HG03135 (cell line): ENCODE results near the gene KITLG.
"Not testable (repeated sequence)": the region's sequence is repeated elsewhere in the genome, so short reads cannot be mapped to it uniquely, and the experiment has no call there.

Experiments used
- ATAC-seq: cut with Tn5 transposase; IDR thresholded peaks from one replicate; pipeline ENCODE4 v1.9.1; 2021; ENCODE audit warnings: mild to moderate bottlenecking, moderate library complexity; ENCODE audit not compliant: unreplicated experiment

KITLG gene

GRCh38 chr12:88544991-88545980 lies 35.0 kb downstream of the KITLG start:
- ATAC-seq: no peak

- ATAC-seq: no peak
Observed at GRCh38 chr12:88539893-88540292, 40.4 kb downstream of the KITLG start.

DNA sequence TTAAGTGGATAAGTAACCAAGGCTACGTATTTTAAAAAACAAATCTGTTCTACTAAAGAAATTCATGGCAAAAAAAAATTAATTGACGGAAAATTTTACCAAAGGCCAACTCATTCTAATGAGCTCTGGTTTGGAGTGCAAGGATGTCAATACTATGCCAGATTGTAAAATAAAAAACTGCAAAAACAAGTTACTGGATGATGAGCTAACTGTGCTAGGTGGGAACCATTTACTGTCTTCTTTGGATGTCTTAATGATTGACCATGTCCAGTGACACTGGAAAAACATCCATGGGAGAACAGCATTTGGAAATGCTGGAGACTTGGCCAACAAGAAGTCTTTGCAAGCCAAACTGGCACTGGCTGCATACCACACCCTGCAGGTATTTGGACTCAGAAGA lies 41.6 kb downstream of the KITLG start:
- no peak for ATAC-seq

GRCh38 chr12:88538250-88538649 lies 42.0 kb downstream of the KITLG start:
- no peak for ATAC-seq

DNA sequence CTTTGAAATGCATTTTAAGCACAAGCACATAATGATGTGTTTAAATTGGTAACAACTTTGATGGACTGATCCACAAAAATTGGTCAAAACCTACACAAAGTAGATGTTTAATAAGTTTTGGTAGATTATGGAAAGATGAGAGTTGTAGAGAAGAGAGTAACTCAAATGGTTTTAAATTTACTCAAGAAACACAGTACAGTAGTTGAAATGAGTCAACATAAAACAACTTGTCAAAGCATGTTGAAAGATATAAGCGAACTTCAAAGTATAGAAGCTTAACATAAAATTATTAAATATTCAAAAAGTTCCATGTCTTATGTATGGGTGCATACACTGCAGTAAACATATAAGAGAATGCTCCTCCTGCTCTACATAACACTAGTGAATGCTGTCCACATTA lies 49.4 kb downstream of the KITLG start:
- no peak for ATAC-seq

DNA sequence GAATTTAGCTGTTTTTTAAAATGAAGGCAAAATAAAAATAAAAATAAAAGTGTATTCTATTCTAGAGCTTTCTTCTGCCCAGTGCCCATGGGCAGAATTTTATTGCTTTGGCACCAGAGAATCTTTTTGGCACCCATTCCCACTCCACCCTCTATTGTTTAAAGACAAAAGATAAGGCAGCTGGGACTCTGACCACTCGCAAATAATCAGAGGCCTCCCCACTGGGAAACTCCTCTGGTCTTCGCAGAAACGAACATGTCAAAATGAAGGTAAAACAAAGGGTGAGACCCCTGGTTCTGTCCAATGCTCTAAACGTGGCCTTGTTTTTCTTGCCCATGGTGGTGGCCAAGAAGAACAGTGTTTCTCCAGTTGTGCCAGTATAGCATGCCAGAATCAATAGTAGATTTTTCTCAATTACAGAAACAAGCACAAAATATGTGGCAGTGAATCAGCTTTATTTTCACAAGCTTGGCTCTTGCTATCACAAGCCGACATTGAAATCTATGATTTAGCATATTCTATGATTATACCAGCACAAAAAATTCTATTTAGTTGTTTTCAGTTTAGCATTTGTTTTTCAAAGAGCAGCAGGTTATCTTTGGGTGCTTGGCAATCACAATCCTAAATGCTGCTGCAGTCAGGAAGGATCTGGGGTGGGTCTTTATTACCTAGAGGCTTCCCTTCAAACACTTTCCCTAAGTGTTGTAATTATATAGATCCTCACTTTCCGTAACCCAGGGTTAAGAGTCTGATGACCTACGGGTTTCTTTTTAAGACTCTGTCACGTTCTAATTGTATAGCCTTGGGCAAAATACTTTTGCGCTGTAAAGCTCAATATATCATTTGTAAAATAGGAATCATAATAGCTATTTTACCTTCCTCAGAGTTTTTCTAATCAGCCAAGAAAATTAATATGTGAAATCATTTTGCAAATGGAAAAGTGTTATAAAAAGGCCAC lies 50.5 kb downstream of the KITLG start:
- ATAC-seq: no peak

- no peak for ATAC-seq
Observed at GRCh38 chr12:88522961-88523360, 57.3 kb downstream of the KITLG start.

DNA sequence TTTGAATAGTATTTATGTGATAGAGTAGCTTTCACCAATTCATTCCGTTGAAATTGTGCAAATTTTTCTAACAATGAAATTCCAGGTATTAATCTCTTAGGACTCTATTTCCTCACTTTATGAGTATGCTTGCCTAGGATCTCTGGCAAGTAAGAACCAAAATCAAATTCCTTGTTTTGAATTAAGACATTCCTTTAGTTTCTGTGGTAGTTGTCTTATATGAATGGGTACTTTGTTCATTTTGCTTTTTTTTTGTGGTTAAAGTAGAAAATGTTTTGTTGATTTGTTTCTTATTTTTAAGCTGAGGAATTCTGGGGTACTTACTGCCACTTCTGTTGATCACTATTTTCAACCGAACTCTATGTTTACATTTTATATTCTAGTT lies 59.8 kb downstream of the KITLG start:
- no peak for ATAC-seq

GRCh38 chr12:88519802-88520435 lies 60.4 kb downstream of the KITLG start:
- ATAC-seq: no peak

DNA sequence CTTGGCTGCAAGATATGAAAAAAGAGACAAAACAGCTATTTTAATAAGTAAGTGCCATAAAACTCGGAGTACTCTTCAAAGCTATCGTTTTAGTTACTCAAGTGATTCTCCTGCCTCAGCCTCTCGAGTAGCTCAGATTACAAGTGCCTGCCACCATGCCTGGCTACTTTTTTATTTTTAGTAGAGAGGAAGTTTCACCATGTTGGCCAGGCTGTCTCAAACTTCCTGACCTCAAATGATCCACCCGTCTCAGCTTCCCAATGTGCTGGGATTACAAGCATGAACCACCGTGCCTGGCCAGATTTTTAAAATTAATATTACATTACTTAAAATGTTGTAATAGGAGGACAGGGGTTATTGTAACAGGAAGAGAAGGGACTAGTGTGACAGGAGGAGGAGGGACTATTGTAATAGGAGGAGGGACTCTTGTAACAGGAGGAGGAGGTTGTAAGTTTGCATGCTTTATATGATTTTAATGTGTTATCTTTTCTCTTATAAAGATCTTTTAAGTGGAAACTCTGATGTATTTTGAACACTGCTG lies 61.3 kb downstream of the KITLG start:
- no peak for ATAC-seq

DNA sequence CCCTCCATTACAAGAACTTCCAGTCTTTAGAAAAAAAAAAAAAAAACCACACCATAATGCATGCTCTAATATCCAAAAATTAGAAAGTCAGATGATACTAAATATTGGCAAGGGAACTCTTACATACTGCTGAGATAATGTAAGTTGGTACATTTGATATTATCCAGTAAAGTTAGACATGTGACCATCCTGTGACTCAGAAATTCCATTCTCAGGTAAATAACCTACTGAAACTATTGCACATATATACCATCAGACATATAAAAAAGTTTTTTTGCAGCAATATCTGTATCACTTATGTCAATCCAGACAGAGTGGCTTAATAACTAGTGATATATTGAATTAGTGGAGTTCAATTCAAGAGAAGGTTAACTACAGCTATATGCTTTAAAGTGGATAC lies 63.5 kb downstream of the KITLG start:
- ATAC-seq: no peak

GRCh38 chr12:88510843-88511242 lies 69.4 kb downstream of the KITLG start:
- no peak for ATAC-seq

GRCh38 chr12:88509851-88510250 lies 70.4 kb downstream of the KITLG start:
- ATAC-seq: no peak

- ATAC-seq: no peak
Observed at GRCh38 chr12:88509347-88509746, 70.9 kb downstream of the KITLG start.

DNA sequence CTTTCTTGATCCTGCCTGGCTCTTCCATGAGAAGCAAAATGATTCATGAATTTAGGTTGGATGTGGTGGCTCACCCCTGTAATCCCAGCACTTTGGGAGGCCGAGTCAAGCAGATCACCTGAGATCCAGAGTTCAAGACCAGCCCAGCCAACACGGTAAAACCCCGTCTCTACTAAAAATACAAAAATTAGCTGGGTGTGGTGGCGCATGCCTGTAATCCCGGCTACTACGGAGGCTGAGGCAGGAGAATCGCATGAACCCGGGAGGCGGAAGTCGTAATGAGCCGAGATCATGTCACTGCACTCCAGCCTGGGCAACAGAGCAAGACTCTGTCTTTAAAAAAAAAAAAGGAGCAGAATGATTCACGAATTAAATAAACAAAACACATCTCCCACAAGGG lies 72.4 kb downstream of the KITLG start:
- not testable (repeated sequence) for ATAC-seq

- ATAC-seq: no peak
Observed at GRCh38 chr12:88507270-88507669, 73.0 kb downstream of the KITLG start.

- ATAC-seq: no peak
Observed at GRCh38 chr12:88505696-88506095, 74.6 kb downstream of the KITLG start.

GRCh38 chr12:88503281-88503703 lies 77.0 kb downstream of the KITLG start:
- no peak for ATAC-seq

DNA sequence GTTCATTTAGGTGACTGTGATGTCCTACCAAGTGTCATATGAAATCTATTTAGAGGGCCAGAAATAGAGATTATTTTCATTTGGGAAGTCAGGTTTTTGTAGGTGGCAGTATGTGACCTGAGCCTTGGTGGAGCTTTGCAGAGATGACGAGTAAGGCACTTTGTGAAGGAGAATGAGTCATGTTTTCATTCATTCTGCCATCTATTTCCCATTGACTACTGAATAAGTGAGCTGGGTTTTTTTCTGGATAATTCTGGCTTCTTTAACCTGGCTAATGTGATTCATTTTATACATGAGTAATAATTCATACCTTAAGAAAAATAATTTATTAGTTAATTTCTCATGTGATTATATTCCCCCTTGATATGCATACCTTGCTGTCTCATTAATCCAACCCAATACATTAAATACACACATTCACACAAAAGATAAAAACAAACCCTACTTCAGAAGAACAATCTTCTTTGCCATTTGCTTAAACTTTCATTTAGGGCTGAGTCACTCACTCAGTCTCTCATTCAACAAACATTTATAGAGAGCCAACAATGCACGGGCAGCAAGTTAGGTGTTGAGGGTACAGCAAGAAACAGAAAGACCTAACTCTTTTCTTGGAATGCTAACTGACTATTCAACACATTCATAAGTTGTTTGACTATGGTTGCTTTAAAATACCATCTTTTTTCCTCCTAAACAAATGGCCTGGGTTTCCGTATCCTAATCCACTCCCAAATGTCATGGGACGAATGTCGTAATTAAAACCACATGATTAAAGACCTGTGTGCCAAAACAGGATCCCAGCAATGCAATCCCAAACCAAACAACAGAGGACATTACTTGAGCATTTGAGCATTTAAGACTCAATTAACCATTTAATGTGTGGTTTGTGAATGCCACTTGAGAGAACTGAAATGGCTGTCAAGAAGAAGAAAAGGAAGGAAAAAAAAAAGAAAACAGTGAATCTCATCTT lies 78.0 kb downstream of the KITLG start:
- ATAC-seq: no peak
